HEK293T (cell line): ENCODE data around the gene MTAP.

ENCODE experiments used
- ARNT ChIP-seq: fragments of 450-650 bp; IDR thresholded peaks from 2 replicates; pipeline ENCODE4 v1.6.1; 2017; ENCODE audit warnings: mild to moderate bottlenecking
- BHLHE40 ChIP-seq: fragments of 450-650 bp; IDR thresholded peaks from 2 replicates; pipeline ENCODE4 v1.6.1; 2016; ENCODE audit warnings: mild to moderate bottlenecking, moderate library complexity, borderline replicate concordance
- CTBP1 ChIP-seq: fragments of 450-650 bp; IDR thresholded peaks from 2 replicates; pipeline ENCODE4 v1.6.1; 2016; ENCODE audit warnings: borderline replicate concordance
- ELF4 ChIP-seq: fragments of 450-650 bp; IDR thresholded peaks from 2 replicates; pipeline ENCODE4 v1.6.1; 2017; ENCODE audit warnings: antibody characterized with exemption
- FOXA1 ChIP-seq: fragments of 450-650 bp; IDR thresholded peaks from 2 replicates; pipeline ENCODE4 v1.6.1; 2016; ENCODE audit warnings: mild to moderate bottlenecking
- FOXK2 ChIP-seq: fragments of 450-650 bp; IDR thresholded peaks from 2 replicates; pipeline ENCODE4 v1.6.1; 2016; ENCODE audit warnings: mild to moderate bottlenecking
- FOXM1 ChIP-seq: fragments of 450-650 bp; IDR thresholded peaks from 2 replicates; pipeline ENCODE4 v1.6.1; 2017; ENCODE audit warnings: mild to moderate bottlenecking, borderline replicate concordance
- NFRKB ChIP-seq: fragments of 450-650 bp; IDR thresholded peaks from 2 replicates; pipeline ENCODE4 v1.6.1; 2016; ENCODE audit warnings: mild to moderate bottlenecking, moderate library complexity
- TF ChIP-seq, protein P1 (sequence below): fragments of 450-650 bp; IDR thresholded peaks from 2 replicates; pipeline ENCODE4 v1.6.1; 2016

DNA sequence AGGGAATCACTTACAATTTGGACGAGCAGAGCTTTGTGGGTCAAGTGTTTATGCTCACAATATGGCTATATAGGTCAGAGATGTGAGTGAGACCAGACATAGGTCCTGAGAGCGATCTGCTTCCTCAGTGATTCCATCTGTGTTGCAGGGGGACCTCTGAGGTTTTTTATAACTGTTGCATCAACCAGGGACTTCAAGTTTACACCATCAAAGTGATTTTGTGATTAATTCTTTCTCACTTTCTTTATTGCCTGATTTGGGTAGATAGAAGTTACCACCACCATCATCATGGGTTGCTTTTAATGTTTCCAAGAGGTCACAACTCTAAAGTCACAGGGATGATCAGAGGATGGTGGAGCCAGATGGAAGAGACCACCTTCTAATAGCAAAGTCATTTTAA is 7.0 kb upstream of the MTAP start:
- TF ChIP-seq BHLHE40: no peak
- TF ChIP-seq FOXM1: no peak
- no peak for TF ChIP-seq ARNT
- no peak for TF ChIP-seq NFRKB
- TF ChIP-seq, protein P1, sequence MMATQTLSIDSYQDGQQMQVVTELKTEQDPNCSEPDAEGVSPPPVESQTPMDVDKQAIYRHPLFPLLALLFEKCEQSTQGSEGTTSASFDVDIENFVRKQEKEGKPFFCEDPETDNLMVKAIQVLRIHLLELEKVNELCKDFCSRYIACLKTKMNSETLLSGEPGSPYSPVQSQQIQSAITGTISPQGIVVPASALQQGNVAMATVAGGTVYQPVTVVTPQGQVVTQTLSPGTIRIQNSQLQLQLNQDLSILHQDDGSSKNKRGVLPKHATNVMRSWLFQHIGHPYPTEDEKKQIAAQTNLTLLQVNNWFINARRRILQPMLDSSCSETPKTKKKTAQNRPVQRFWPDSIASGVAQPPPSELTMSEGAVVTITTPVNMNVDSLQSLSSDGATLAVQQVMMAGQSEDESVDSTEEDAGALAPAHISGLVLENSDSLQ: no peak
- no peak for TF ChIP-seq FOXK2
- TF ChIP-seq FOXA1: no peak
- no peak for TF ChIP-seq CTBP1
- TF ChIP-seq ELF4: no peak
